SW480 (cell line): Measurements from ENCODE around the gene GNAT1.
"Not testable (repeated sequence)": the region's sequence is repeated elsewhere in the genome, so short reads cannot be mapped to it uniquely, and the experiment has no call there.

ENCODE experiments used
- DNase-seq: peaks from one replicate; pipeline ENCODE4 v3.0.0-alpha.2; 2016; ENCODE audit warnings: low spot score

GNAT1 gene

DNA sequence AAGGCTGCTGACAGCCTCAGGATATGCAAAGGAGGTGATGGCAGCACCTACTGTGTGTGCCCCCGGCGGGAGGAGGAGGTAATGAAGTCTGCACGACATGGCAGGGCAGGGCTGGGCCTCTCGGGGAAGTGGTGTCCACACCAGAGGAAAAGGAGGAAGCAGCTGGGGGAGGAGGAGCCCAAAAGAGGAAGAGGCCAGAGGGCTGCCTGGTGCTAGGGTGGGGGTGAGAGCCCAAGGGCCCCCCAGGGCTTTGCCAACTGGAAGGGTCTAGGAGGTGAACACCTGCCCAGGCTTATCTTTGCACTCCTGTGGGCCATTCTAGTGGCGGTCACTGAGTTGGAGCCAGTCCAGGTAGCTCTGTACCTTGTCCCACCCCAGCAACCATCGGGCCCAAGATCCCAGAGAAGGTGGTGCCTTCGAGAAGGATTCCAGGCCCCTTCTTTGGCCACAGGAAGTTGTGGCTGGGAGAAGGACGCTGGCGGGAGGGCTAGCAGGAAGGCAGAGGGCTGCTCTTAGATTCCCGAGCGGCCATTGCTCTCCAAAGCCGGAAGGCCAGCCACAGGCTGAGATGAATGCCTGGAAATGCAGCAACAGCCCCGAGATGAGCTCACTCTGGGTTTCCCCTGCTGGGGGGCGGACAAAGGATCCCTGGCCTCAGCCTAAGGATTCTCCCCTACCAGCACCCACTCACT is 51.6 kb downstream of the GNAT1 start:
- DNase-seq = no peak

DNA sequence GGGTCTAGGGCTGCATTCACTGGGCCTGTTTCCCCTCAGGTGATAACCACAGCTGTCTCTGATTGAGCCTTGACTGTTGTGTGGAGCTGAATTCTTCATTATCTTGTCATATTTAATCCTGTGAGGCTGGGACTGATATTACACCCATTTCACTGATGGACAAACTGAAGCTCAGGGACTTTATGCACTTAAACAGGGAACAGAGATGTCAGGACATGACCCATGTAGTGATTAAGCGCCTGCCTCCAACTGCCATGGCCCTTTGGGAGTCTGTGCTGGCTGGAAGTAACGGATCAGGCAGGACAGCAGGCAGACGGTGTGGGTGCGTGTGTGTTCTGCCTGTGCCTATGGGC is 52.1 kb downstream of the GNAT1 start:
- DNase-seq = no peak

DNA sequence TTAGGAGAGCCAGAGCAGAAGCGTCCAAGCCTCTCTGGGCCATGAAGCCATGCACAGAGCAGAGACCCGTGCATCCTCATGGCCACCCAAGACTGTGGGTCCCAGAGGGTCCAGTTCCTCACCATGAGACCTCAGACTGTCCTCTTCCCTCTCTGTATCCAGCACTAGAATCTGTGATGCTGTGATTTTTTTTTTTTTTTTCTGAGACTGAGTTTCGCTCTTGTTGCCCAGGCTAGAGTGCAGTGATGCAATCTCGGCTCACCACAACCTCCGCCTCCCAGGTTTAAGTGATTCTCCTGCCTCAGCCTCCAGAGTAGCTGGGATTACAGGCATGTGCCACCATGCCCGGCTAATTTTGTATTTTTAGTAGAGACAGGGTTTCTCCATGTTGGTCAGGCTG is 53.4 kb downstream of the GNAT1 start:
- DNase-seq = not testable (repeated sequence)

- no peak for DNase-seq
Observed at GRCh38 chr3:50245251-50245745, 53.9 kb downstream of the GNAT1 start.

DNA sequence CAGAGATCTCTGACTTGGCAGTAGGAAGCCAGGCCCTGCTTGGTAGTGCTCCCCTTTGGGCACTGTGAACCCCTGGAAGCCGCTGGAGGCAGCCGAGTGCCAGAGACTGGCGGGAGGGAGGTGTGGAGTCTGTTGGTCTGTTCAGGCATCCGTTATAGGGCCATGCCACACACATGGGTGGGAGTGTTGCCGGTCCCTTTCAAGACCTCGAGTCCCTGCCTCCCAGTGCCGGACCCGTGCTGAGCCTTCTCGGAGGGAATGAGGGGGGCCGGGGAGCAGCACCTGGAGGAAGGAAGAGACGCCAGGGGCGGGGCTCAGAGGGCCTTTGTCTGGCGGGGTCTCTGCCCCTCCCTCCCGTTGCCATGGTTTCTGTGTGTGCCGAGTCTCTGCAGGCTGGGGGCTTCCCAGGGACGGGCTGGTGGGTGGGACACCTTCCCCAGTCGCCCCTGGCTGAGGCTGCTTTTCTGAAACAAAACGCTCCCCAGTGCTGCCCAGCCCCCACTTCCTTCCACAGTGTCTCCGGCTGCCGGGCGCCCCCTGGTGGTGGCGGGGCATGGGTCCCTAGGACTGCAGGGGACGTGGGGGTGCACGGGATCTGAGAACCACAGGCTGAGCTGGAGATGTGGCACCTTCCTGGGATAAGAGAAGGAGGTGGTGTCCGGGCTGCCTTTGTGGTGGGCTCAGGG is 54.6 kb downstream of the GNAT1 start:
- peak; percentile 75 for DNase-seq

DNA sequence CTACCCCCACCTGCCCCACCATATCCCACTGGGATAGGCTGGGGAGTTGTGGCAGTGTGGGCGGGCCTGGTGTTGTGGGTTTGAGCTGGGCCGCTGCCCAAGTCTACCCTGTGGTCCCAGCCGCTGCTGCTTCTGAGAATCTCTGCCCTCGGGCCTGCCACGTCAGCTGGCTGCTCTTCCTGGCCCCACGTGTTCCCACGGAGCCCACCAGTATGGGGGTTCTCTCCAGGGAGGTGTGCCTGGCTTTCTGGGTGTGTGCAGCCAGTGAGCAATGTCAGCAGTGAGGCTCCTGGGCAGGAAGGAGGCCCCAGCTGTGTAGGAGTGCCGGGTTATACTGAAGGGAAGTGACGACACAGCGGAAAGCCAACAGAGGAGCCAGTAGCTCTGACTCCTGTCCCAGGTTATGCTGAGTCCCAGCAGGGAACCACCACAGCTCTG is 55.1 kb downstream of the GNAT1 start:
- peak; percentile 70 for DNase-seq
